ENCODE data around the gene ITPR1. TPM values are rescaled to one million over a fixed set of nuclear protein-coding genes. Genes with fewer than 3 reads are reported as not detected.

The ITPR1 gene
- total and polyA plus RNA-seq, 2 experiments from 2014 or later = 1.4 to 2.5 TPM

GRCh38 chr3:4818164-4818563 is 325.0 kb downstream of the ITPR1 start:
- Histone ChIP-seq H3K4me2 (ENCODE audit: unreplicated experiment) (no peak overlapping the region), H2AFZ (no peak overlapping the region), H3K36me3 (ENCODE audit: low read depth) (no peaks in the 10 kb centered on the region), H4K20me1 (ENCODE audit: insufficient read depth) (no peaks in the 10 kb centered on the region), H3K4me3 (no peak overlapping the region), H3K4me1 (ENCODE audit: insufficient read depth) (no peaks in the 10 kb centered on the region), H3K9me2 (ENCODE audit: insufficient read depth) (no peaks in the 10 kb centered on the region), H3K27ac (no peak overlapping the region), H3K79me2 (ENCODE audit: insufficient read depth) (no peaks in the 10 kb centered on the region), H3K9me3 (ENCODE audit: low read depth) (no peaks in the 10 kb centered on the region), H3F3A (ENCODE audit: insufficient read depth) (no peaks in the 10 kb centered on the region), H3K9ac (no peak overlapping the region), H3K27me3 (replicated peaks; ENCODE audit: insufficient read depth) (no peaks in the 10 kb centered on the region)
- whole genome bisulfite sequencing, 2 experiments (ENCODE audit: low coverage in 1 of 2, low lambda C conversion rate in 2 of 2, missing lambda C conversion rate in 2 of 2) = 98 to 99% methylated on average over 13 of the region's 13 CpGs
- no peak for TF ChIP-seq EZH2 (IDR thresholded peaks at IDR 0.05; ENCODE audit: insufficient read depth, poor library complexity, severe bottlenecking)
- TF ChIP-seq EZH2phosphoT487 (IDR thresholded peaks at IDR 0.05; ENCODE audit: insufficient read depth, low read depth) = no peak
- DNase-seq = no peak
- in situ Hi-C loops (cut with MboI) = no loop called here

GRCh38 chr3:4818986-4819693 is 326.0 kb downstream of the ITPR1 start:
- H3K9ac ChIP-seq = no peak overlapping the region
- in situ Hi-C loops (cut with MboI) = no loop called here

GRCh38 chr3:4819746-4820145 is 326.6 kb downstream of the ITPR1 start:
- Histone ChIP-seq H3K9ac (no peak overlapping the region), H4K20me1 (ENCODE audit: insufficient read depth) (no peaks in the 10 kb centered on the region), H3K4me1 (ENCODE audit: insufficient read depth) (peaks cover 5% of the 10 kb centered on the region), H2AFZ (no peak overlapping the region), H3K4me2 (ENCODE audit: unreplicated experiment) (no peak overlapping the region), H3F3A (ENCODE audit: insufficient read depth) (no peaks in the 10 kb centered on the region), H3K9me2 (ENCODE audit: insufficient read depth) (no peaks in the 10 kb centered on the region), H3K27me3 (replicated peaks; ENCODE audit: insufficient read depth) (no peaks in the 10 kb centered on the region), H3K79me2 (ENCODE audit: insufficient read depth) (no peaks in the 10 kb centered on the region), H3K9me3 (ENCODE audit: low read depth) (no peaks in the 10 kb centered on the region), H3K4me3 (no peak overlapping the region), H3K27ac (no peak overlapping the region), H3K36me3 (ENCODE audit: low read depth) (no peaks in the 10 kb centered on the region)
- DNase-seq = no peak
- in situ Hi-C loops (cut with MboI) = no loop called here
- no peak for TF ChIP-seq EZH2phosphoT487 (IDR thresholded peaks at IDR 0.05; ENCODE audit: insufficient read depth, low read depth)
- TF ChIP-seq EZH2 (IDR thresholded peaks at IDR 0.05; ENCODE audit: insufficient read depth, poor library complexity, severe bottlenecking) = no peak
- WGBS, 2 experiments (ENCODE audit: low coverage in 1 of 2, low lambda C conversion rate in 2 of 2, missing lambda C conversion rate in 2 of 2) = 75 to 82% methylated on average over 3 of the region's 3 CpGs

More at GRCh38 chr3:4818986-4819693, 326.0 kb downstream of the ITPR1 start:
- Histone ChIP-seq H3K9me3 (ENCODE audit: low read depth) (no peaks in the 10 kb centered on the region), H3K79me2 (ENCODE audit: insufficient read depth) (no peaks in the 10 kb centered on the region), H3K36me3 (ENCODE audit: low read depth) (no peaks in the 10 kb centered on the region), H3K4me1 (ENCODE audit: insufficient read depth) (no peaks in the 10 kb centered on the region), H2AFZ (no peak overlapping the region), H3K27me3 (replicated peaks; ENCODE audit: insufficient read depth) (no peaks in the 10 kb centered on the region), H3K4me2 (ENCODE audit: unreplicated experiment) (no peak overlapping the region), H3K9me2 (ENCODE audit: insufficient read depth) (no peaks in the 10 kb centered on the region), H4K20me1 (ENCODE audit: insufficient read depth) (no peaks in the 10 kb centered on the region), H3K4me3 (no peak overlapping the region), H3F3A (ENCODE audit: insufficient read depth) (no peaks in the 10 kb centered on the region), H3K27ac (no peak overlapping the region)
- WGBS, 2 experiments (ENCODE audit: low coverage in 1 of 2, low lambda C conversion rate in 2 of 2, missing lambda C conversion rate in 2 of 2) = 90 to 93% methylated on average over 12 of the region's 12 CpGs
- TF ChIP-seq EZH2phosphoT487 (IDR thresholded peaks at IDR 0.05; ENCODE audit: insufficient read depth, low read depth) (no peak), EZH2 (IDR thresholded peaks at IDR 0.05; ENCODE audit: insufficient read depth, poor library complexity, severe bottlenecking) (no peak)
- DNase-seq = no peak

- in situ Hi-C loops (cut with MboI) = no loop called here
- no peaks in the 10 kb centered on the region for H4K20me1 ChIP-seq (ENCODE audit: insufficient read depth)
- DNase-seq = no peak
- peaks cover 5% of the 10 kb centered on the region for H3F3A ChIP-seq (ENCODE audit: insufficient read depth)
- H3K27me3 ChIP-seq (replicated peaks; ENCODE audit: insufficient read depth) = no peaks in the 10 kb centered on the region
- no peaks in the 10 kb centered on the region for H3K9me2 ChIP-seq (ENCODE audit: insufficient read depth)
- WGBS, 2 experiments (ENCODE audit: low coverage in 1 of 2, low lambda C conversion rate in 2 of 2, missing lambda C conversion rate in 2 of 2) = 95 to 96% methylated on average over 17 of the region's 17 CpGs
- no peak overlapping the region for H3K27ac ChIP-seq
- no peak overlapping the region for H2AFZ ChIP-seq
- no peaks in the 10 kb centered on the region for H3K36me3 ChIP-seq (ENCODE audit: low read depth)
- no peak overlapping the region for H3K4me2 ChIP-seq (ENCODE audit: unreplicated experiment)
- no peaks in the 10 kb centered on the region for H3K79me2 ChIP-seq (ENCODE audit: insufficient read depth)
- no peak for TF ChIP-seq EZH2phosphoT487 (IDR thresholded peaks at IDR 0.05; ENCODE audit: insufficient read depth, low read depth)
- TF ChIP-seq EZH2 (IDR thresholded peaks at IDR 0.05; ENCODE audit: insufficient read depth, poor library complexity, severe bottlenecking) = no peak
- H3K9me3 ChIP-seq (ENCODE audit: low read depth) = no peaks in the 10 kb centered on the region
- H3K4me1 ChIP-seq (ENCODE audit: insufficient read depth) = peaks cover 12% of the 10 kb centered on the region
- no peak overlapping the region for H3K9ac ChIP-seq
- no peak overlapping the region for H3K4me3 ChIP-seq
These were observed 327.4 kb downstream of the ITPR1 start for GRCh38 chr3:4820296-4821121.
